Hepatocyte (in vitro differentiated cells): ENCODE measurements around the gene POLR2I.

Source experiments
- CTCF ChIP-seq: fragments of 200-600 bp; sonication (generic); IDR thresholded peaks from 2 replicates; pipeline ENCODE4 v1.5.1; 2016; ENCODE audit warnings: antibody characterized with exemption, mild to moderate bottlenecking; ENCODE audit not compliant: poor library complexity
- EZH2 ChIP-seq: fragments of 200-600 bp; sonication (generic); IDR thresholded peaks from 2 replicates; pipeline ENCODE4 v1.6.1; 2016; ENCODE audit warnings: antibody characterized with exemption, mild to moderate bottlenecking, borderline replicate concordance
- EZH2phosphoT487 ChIP-seq: fragments of 200-600 bp; sonication (generic); IDR thresholded peaks from one replicate; pipeline ENCODE4 v1.6.1; 2018; ENCODE audit warnings: antibody characterized with exemption, mild to moderate bottlenecking, low read depth, moderate library complexity; ENCODE audit not compliant: unreplicated experiment, severe bottlenecking

DNA sequence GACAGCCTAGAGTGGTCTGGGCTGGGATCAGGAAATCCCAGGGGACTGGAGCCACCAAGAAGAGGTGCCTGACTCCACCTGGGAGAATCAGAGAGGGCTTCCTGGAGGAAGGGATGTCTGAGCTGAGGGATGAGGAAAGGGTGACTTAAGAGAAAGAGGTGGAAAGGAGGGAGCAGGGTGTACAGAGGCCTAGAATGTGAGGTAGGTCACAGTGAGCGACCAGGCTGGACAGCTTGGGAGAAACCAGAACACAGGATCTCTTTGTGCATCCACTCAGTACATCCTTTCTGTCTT, 1.6 kb upstream of the POLR2I start:
- TF ChIP-seq CTCF (no peak), EZH2 (no peak), EZH2phosphoT487 (no peak)
